SJSA1 (cell line): ENCODE data around the gene COL27A1. TPM values are rescaled to one million over a fixed set of nuclear protein-coding genes. Genes with fewer than 3 reads are reported as not detected.

Source experiments
- DNase-seq, 2 experiments: peaks; one replicate each; pipeline ENCODE4 v3.0.0-alpha.2; 2015 to 2020; ENCODE audit warnings: low spot score in 2 of 2, low read depth in 1 of 2
- H3K27ac ChIP-seq: fragments of 250-450 bp; sonication (Bioruptor Pico); 2 replicates; pipeline ENCODE4 v1.5.1; 2020; ENCODE audit warnings: mild to moderate bottlenecking, moderate library complexity
- H3K27me3 ChIP-seq: fragments of 250-450 bp; sonication (Bioruptor Pico); replicated peaks from 2 replicates; pipeline ENCODE4 v1.5.1; 2020; ENCODE audit warnings: mild to moderate bottlenecking, moderate library complexity
- H3K36me3 ChIP-seq: fragments of 250-450 bp; sonication (Bioruptor Pico); 2 replicates; pipeline ENCODE4 v1.5.1; 2020; ENCODE audit warnings: mild to moderate bottlenecking
- H3K4me1 ChIP-seq: fragments of 250-450 bp; sonication (Bioruptor Pico); replicated peaks from 2 replicates; pipeline ENCODE4 v1.6.1; 2021; ENCODE audit warnings: mild to moderate bottlenecking
- H3K4me3 ChIP-seq: fragments of 250-450 bp; sonication (Bioruptor Pico); 2 replicates; pipeline ENCODE4 v1.5.1; 2020; ENCODE audit warnings: mild to moderate bottlenecking
- H3K9me3 ChIP-seq: fragments of 250-450 bp; sonication (Bioruptor Pico); replicated peaks from 2 replicates; pipeline ENCODE4 v1.5.1; 2020; ENCODE audit warnings: mild to moderate bottlenecking
- total RNA-seq: library from RNA; depleted of rRNA; stranded (reverse); fragments of >200 nt; shearing (Covaris generic); gene quantifications from 2 replicates; pipeline ENCODE4 v1.2.3, GENCODE V29; 2014

Gene COL27A1
- total RNA-seq, 1 experiment from 2014 or later, result 4.7 TPM

GRCh38 chr9:114250648-114251047 is 95.3 kb downstream of the COL27A1 start:
- Histone ChIP-seq H3K9me3 (no peaks in the 10 kb centered on the region), H3K27me3 (no peaks in the 10 kb centered on the region), H3K4me3 (no peak overlapping the region), H3K36me3 (no peaks in the 10 kb centered on the region), H3K4me1 (peaks cover 11% of the 10 kb centered on the region), H3K27ac (no peak overlapping the region)
- DNase-seq, result no peak

- Histone ChIP-seq H3K9me3 (no peaks in the 10 kb centered on the region), H3K4me1 (peaks cover 11% of the 10 kb centered on the region)
- DNase-seq, result no peak
Measured at GRCh38 chr9:114252394-114252793, 97.1 kb downstream of the COL27A1 start.

DNA sequence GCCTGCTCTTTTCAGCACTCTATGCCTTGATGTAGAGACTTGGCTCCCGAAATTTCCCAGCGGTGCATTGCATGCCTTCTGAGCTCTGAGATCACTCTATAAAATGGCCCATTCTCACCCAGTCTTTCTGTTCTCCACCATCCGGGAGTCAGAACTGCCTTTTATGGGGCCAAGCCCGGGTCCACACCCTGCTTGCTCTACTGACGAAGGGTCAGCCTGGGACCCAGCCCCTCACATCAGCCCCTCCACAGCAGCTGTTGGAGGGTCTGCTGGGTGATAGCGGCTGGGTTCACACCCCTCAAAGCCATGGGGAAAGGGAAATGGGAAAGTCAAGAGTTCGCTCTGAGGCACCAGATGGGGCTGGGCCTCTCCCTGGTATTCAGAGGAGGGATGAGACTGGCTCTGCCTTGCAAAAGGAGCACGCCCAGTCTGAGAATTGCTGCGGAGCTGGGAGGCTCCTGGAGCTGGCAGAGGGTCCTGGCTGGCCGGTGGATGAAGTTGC is 101.5 kb downstream of the COL27A1 start:
- Histone ChIP-seq H3K4me3 (no peak overlapping the region), H3K9me3 (no peaks in the 10 kb centered on the region), H3K36me3 (no peaks in the 10 kb centered on the region), H3K4me1 (no peaks in the 10 kb centered on the region), H3K27ac (no peak overlapping the region), H3K27me3 (no peaks in the 10 kb centered on the region)
- no peak for DNase-seq

More at GRCh38 chr9:114252394-114252793, 97.1 kb downstream of the COL27A1 start:
- no peaks in the 10 kb centered on the region for H3K27me3 ChIP-seq
- no peak overlapping the region for H3K4me3 ChIP-seq
- H3K36me3 ChIP-seq, result no peaks in the 10 kb centered on the region
- H3K27ac ChIP-seq, result no peak overlapping the region

DNA sequence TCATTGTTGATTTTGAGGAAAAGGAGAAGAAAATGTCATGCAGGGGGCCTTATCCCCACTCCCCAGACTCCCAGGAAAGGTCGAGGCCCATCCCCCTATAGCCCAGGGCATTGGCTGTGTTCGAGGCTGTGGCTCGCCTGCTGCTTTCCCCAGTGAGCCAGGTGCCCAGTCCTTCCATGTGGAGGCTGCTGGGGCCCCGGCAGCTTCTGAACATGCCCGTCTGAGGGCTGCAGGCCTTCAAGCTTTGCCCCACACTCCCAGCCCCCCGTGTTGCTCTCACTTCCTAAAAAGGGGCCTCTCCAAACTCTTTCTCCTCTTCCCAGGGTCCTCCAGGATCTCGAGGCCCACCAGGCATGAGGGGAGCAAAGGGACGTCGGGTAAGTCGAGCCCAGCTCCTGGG is 102.9 kb downstream of the COL27A1 start:
- DNase-seq, result no peak
- Histone ChIP-seq H3K9me3 (no peaks in the 10 kb centered on the region), H3K27ac (no peak overlapping the region), H3K36me3 (no peaks in the 10 kb centered on the region), H3K4me1 (no peaks in the 10 kb centered on the region), H3K27me3 (no peaks in the 10 kb centered on the region), H3K4me3 (no peak overlapping the region)

DNA sequence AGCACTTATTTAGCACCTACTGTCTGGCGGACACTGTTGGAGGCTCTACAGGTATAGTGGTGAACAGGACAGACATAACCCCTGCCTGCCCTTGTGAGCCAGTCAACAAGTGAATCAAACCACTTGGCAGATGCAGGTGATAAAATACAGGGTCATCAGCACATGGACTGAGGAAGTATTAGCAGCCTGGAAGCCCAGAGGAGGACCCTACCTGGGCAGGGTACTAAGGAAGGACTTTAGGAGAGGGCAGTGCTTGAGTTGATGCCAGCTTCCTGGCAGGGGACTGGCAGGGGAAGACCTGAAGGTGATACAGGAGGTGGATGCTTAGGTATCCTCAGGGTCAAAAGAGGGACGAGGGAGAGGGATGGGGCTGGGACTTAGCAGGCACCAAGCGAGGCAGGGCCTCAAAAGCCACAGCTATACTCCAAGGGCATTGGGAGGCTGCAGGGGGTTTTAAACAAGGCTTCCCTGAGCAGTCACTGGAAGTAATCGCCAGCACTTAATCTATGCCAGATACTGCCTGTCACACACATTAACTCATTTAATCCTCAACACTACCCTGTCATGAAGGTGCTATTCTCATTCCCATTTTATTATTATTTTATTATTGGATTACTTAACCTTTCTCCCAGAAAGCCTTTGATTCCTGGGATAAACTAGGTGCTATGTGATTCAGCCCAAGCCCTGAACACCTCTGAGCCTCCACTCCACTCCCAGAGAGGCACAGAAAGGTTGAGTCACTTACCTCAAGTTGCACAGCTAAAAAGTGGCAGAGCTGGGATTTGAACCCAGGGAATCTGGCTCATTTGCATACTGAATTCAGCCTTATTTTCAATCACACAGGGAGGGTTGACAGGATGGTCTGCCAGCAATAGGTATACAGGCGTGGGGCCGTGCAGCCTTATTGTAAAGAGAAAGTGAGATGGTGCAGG is 103.8 kb downstream of the COL27A1 start:
- no peak overlapping the region for H3K27ac ChIP-seq
- DNase-seq, result no peak
- no peaks in the 10 kb centered on the region for H3K9me3 ChIP-seq
- H3K4me1 ChIP-seq, result no peaks in the 10 kb centered on the region
- H3K27me3 ChIP-seq, result no peaks in the 10 kb centered on the region
- no peaks in the 10 kb centered on the region for H3K36me3 ChIP-seq
- no peak overlapping the region for H3K4me3 ChIP-seq

GRCh38 chr9:114259798-114260523 is 104.6 kb downstream of the COL27A1 start:
- H3K9me3 ChIP-seq, result no peaks in the 10 kb centered on the region
- no peak overlapping the region for H3K4me3 ChIP-seq
- DNase-seq, result no peak
- H3K4me1 ChIP-seq, result no peaks in the 10 kb centered on the region
- H3K27ac ChIP-seq, result no peak overlapping the region
- H3K27me3 ChIP-seq, result no peaks in the 10 kb centered on the region
- H3K36me3 ChIP-seq, result no peaks in the 10 kb centered on the region

DNA sequence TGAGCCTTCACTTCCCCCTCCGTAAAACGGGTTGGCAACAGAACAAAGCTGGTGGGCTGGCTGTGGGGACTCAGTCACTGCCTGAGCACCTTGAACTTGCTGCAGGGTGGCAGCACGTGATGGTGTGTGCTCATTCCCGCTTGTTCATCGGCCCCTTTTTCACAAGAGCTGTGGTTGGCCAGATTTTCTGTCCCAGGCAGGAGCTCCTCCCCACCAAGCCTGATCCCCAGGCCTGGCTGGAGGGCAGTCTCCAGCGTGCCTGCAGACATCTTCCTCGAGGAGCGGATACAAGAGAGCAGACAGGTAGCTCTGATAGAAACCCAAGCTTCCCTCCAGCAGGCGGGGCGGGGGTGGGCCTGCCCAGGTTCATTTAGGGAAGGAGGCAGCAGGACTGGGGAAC is 105.7 kb downstream of the COL27A1 start:
- H3K27me3 ChIP-seq, result no peaks in the 10 kb centered on the region
- H3K4me1 ChIP-seq, result no peaks in the 10 kb centered on the region
- no peaks in the 10 kb centered on the region for H3K36me3 ChIP-seq
- H3K4me3 ChIP-seq, result no peak overlapping the region
- no peaks in the 10 kb centered on the region for H3K9me3 ChIP-seq
- DNase-seq, result no peak
- no peak overlapping the region for H3K27ac ChIP-seq

GRCh38 chr9:114261987-114262386 is 106.7 kb downstream of the COL27A1 start:
- no peaks in the 10 kb centered on the region for H3K36me3 ChIP-seq
- no peak for DNase-seq
- no peaks in the 10 kb centered on the region for H3K4me1 ChIP-seq
- no peak overlapping the region for H3K27ac ChIP-seq
- H3K4me3 ChIP-seq, result no peak overlapping the region
- H3K9me3 ChIP-seq, result no peaks in the 10 kb centered on the region
- H3K27me3 ChIP-seq, result no peaks in the 10 kb centered on the region

GRCh38 chr9:114263853-114264510 is 108.6 kb downstream of the COL27A1 start:
- no peak overlapping the region for H3K27ac ChIP-seq
- DNase-seq, result no peak
- H3K27me3 ChIP-seq, result no peaks in the 10 kb centered on the region
- H3K4me3 ChIP-seq, result no peak overlapping the region
- H3K36me3 ChIP-seq, result no peaks in the 10 kb centered on the region
- no peaks in the 10 kb centered on the region for H3K4me1 ChIP-seq
- no peaks in the 10 kb centered on the region for H3K9me3 ChIP-seq

DNA sequence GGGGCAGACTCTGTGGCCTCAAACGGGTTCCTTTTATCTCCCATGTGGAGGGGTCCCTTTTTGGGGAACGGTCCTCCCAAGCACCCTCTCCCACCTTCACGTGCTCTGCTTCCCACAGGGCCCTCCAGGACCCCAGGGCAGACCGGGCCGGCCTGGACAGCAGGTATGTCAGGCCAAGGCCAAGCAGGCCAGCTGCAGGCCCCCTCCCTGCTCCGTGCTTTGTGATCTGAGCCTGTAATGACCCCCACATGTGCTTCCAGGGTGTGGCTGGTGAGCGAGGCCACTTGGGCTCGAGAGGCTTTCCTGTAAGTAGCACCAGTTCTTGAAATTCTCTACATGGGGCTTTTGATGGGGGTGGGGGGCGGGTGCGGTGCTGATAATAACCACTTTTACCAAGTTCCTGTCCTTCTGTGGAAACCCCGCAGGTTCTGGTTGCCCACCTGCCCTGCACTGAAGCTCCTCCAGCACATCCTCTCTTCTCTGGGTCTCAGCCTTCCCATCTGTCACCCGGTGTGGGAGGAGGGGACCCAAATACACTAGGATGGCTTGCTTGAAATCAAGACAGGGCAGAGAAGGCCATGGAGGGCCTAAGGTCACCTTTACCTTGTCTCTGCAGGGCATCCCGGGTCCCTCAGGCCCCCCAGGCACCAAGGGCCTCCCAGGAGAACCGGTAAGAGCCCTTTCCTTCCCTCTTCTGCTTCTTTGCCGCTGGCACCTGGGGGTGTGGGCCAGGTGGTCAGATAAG is 109.6 kb downstream of the COL27A1 start:
- Histone ChIP-seq H3K27ac (no peak overlapping the region), H3K36me3 (no peaks in the 10 kb centered on the region)
- no peak for DNase-seq

GRCh38 chr9:114266969-114267368 is 111.6 kb downstream of the COL27A1 start:
- no peak for DNase-seq
- no peak overlapping the region for H3K4me3 ChIP-seq
- no peaks in the 10 kb centered on the region for H3K4me1 ChIP-seq
- H3K9me3 ChIP-seq, result no peaks in the 10 kb centered on the region
- no peaks in the 10 kb centered on the region for H3K36me3 ChIP-seq
- no peaks in the 10 kb centered on the region for H3K27me3 ChIP-seq
- no peak overlapping the region for H3K27ac ChIP-seq

More for the DNA sequence above, 109.6 kb downstream of the COL27A1 start:
- no peaks in the 10 kb centered on the region for H3K9me3 ChIP-seq
- H3K27me3 ChIP-seq, result no peaks in the 10 kb centered on the region
- H3K4me3 ChIP-seq, result no peak overlapping the region
- no peaks in the 10 kb centered on the region for H3K4me1 ChIP-seq

DNA sequence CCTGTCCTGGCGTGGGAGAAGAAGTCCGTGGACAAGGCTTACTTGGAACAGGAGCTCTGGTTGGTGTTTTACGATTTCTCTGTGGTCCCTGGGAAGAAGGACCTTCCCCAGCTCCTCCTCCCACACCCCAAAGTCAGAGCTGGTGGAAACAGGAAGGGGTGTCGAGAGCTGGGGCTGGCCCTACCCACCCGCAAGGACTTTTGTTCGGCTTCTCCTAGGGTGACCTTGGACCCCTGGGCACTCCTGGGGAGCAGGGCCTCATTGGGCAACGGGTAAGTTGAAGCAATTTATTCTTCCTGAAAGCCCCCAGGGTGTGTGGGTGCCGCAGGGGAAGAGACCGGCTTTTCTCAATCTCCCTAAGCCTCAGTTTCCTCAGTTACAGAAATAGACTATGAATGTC is 113.7 kb downstream of the COL27A1 start:
- H3K4me3 ChIP-seq, result no peak overlapping the region
- DNase-seq, result no peak
- H3K27ac ChIP-seq, result no peak overlapping the region
- H3K9me3 ChIP-seq, result no peaks in the 10 kb centered on the region
- no peaks in the 10 kb centered on the region for H3K27me3 ChIP-seq
- no peaks in the 10 kb centered on the region for H3K4me1 ChIP-seq
- no peaks in the 10 kb centered on the region for H3K36me3 ChIP-seq
